ENCODE measurements around the gene HCN2. TPM values are rescaled to one million over a fixed set of nuclear protein-coding genes. Genes with fewer than 3 reads are reported as not detected.

The HCN2 gene
- total and polyA plus RNA-seq, 12 donors, result 0.74 to 9.1 (median 3.6) TPM

DNA sequence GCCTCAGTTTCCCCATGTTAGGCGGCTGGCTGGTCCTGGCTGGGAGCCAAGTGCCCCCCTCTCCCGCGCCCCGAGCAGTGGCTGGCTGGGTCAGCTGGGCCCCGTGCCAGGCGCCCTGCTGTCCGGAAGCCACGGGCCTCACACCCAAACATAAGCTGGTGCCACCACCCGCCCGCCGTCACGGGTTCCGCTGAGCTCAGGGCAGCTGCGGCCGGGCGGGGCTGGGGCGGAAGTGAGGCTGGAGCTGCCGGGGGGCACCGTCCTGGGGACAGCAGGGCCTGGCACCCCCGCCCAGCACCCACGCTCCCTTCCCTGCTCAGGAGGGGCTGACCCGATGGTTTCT lies 19.3 kb downstream of the HCN2 start:
- peak in 2 of 7 donors; percentile 52 to 53 for DNase-seq
- H3K4me1 ChIP-seq (replicated peaks in 1 of 2), result peaks cover 14 to 15% of the 10 kb centered on the region in 2 donors
- no peaks in the 10 kb centered on the region for H3K27me3 ChIP-seq
- no peaks in the 10 kb centered on the region for H3K9me3 ChIP-seq (replicated peaks in 1 of 3)
- no peak for TF ChIP-seq POLR2A (IDR thresholded peaks at IDR 0.05)
- TF ChIP-seq, protein P1, sequence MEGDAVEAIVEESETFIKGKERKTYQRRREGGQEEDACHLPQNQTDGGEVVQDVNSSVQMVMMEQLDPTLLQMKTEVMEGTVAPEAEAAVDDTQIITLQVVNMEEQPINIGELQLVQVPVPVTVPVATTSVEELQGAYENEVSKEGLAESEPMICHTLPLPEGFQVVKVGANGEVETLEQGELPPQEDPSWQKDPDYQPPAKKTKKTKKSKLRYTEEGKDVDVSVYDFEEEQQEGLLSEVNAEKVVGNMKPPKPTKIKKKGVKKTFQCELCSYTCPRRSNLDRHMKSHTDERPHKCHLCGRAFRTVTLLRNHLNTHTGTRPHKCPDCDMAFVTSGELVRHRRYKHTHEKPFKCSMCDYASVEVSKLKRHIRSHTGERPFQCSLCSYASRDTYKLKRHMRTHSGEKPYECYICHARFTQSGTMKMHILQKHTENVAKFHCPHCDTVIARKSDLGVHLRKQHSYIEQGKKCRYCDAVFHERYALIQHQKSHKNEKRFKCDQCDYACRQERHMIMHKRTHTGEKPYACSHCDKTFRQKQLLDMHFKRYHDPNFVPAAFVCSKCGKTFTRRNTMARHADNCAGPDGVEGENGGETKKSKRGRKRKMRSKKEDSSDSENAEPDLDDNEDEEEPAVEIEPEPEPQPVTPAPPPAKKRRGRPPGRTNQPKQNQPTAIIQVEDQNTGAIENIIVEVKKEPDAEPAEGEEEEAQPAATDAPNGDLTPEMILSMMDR (IDR thresholded peaks at IDR 0.05), result no peak
- intact Hi-C loops (cut with DNase I), result no loop called here
- no peak overlapping the region for H3K4me3 ChIP-seq
- peak overlapping the region in 1 of 5 donors; percentile 58 for H3K27ac ChIP-seq
- 20 to 100% (median 59%) methylated on average over 1 to 22 of the region's 22 CpGs for WGBS, 4 donors
- no peaks in the 10 kb centered on the region for H3K36me3 ChIP-seq (replicated peaks in 1 of 2)

DNA sequence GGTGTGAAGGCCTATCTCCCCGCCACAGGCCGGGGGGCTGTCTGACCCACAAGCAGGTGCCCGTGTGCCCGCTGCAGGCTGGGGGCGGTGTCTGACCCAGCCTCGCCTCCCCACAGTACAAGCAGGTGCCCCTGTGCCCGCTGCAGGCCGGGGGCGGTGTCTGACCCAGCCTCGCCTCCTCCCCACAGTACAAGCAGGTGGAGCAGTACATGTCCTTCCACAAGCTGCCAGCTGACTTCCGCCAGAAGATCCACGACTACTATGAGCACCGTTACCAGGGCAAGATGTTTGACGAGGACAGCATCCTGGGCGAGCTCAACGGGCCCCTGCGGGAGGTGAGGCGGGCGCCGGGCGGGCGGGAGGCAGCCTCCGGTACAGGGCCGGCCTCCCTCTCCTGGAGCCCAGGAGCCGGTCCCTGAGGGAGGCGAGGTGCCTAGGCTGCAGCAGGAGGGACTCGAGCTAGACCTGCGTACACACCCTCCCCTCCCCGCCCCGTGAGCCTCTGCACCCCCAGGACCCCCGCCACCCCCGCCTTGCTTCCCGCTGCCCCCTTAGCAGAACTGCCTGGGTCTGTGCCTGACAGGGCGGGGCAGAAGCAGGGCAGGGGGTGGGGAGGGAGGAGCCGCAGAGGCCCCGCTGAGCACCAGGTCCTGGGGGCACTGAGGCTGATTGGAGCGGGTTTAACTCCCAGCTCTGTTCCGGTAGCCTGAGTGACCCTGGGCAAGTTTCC lies 20.6 kb downstream of the HCN2 start:
- no peaks in the 10 kb centered on the region for H3K9me3 ChIP-seq (replicated peaks in 1 of 3)
- H3K4me3 ChIP-seq, result peak overlapping the region in 1 of 4 donors; percentile 50
- no peaks in the 10 kb centered on the region for H3K36me3 ChIP-seq (replicated peaks in 1 of 2)
- peak in 3 of 7 donors; percentile 53 to 71 (median 58) for DNase-seq
- TF ChIP-seq POLR2A (IDR thresholded peaks at IDR 0.05), result no peak
- TF ChIP-seq, protein P1 (IDR thresholded peaks at IDR 0.05), result no peak
- peak overlapping the region; percentile 16 to 92 (median 64) for H3K27ac ChIP-seq
- H3K4me1 ChIP-seq (replicated peaks in 1 of 2), result peaks cover 14 to 15% of the 10 kb centered on the region in 2 donors
- no peaks in the 10 kb centered on the region for H3K27me3 ChIP-seq
- intact Hi-C loops (cut with DNase I), result no loop called here
- WGBS, 4 donors, result 21 to 35% (median 22%) methylated on average over 15 to 38 of the region's 38 CpGs; no CpG with 5 or more reads in 1 of the 4 donors

DNA sequence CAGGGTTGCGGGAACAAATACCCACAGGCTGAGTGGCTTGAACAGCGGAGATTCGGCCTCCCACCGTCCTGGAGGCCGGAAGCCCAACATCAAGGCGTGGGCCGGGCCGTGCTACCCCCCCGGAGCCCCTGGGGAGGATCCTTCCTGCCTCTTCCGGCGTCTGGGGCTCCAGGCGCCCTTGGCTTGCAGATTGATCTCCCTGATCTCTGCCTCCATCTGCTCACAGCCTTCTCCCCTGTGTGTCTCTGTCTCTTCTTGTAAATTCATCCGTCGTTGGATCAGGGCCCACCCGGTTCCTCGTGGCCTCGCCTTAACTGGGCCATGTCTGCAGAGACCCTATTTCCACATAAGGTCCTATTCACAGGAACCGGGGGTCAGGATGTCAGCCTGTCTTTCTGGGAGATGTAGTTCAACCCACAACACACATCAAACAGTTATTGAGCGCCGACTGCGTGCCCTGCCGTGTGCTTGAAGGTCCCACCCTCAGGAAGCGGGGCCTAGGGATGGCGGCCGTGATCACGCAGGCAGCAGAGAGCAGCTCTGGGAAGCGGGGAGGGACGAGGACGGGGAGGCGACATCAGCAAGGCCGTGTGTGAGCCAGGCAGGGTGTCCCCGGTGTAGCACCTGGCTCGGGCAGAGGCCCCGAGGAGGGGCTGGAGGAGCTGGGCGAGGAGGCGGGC lies 21.3 kb downstream of the HCN2 start:
- H3K9me3 ChIP-seq (replicated peaks in 1 of 3), result no peaks in the 10 kb centered on the region
- WGBS, 4 donors, result 8 to 18% (median 16%) methylated on average over 17 to 36 of the region's 36 CpGs

DNA sequence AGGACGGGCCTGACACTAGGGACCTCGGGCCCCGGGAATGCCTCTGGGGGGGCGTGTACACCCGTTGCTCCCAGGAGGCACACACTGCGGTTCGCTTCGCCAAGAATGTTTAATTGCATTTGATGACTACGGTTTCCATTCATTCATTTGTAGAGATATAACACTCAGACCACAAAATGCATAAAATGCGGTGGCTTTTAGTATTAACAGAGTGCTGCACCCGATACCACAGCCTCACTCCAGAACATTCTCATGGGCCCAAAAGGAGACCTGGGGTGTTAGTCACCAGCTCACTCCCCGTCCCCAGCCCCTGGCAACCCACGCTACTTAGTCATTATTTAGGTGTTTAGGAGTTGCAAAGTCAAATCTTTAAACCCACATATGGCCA lies 21.8 kb downstream of the HCN2 start:
- intact Hi-C loops (cut with DNase I), result no loop called here
- no peaks in the 10 kb centered on the region for H3K36me3 ChIP-seq (replicated peaks in 1 of 2)
- H3K4me3 ChIP-seq, result no peak overlapping the region
- no peaks in the 10 kb centered on the region for H3K27me3 ChIP-seq
- WGBS, 4 donors, result 36 to 52% (median 41%) methylated on average over 10 to 13 of the region's 13 CpGs
- no peaks in the 10 kb centered on the region for H3K9me3 ChIP-seq (replicated peaks in 1 of 3)
- TF ChIP-seq, protein P1 (IDR thresholded peaks at IDR 0.05), result no peak
- TF ChIP-seq POLR2A (IDR thresholded peaks at IDR 0.05), result no peak
- H3K27ac ChIP-seq, result peak overlapping the region in 4 of 5 donors; percentile 16 to 92 (median 72)
- DNase-seq, result no peak
- peaks cover 14 to 15% of the 10 kb centered on the region in 2 donors for H3K4me1 ChIP-seq (replicated peaks in 1 of 2)

More for the DNA sequence above, 21.3 kb downstream of the HCN2 start:
- Histone ChIP-seq H3K27me3 (no peaks in the 10 kb centered on the region), H3K36me3 (replicated peaks in 1 of 2) (no peaks in the 10 kb centered on the region), H3K27ac (peak overlapping the region; percentile 16 to 92 (median 64)), H3K4me3 (peak overlapping the region in 1 of 4 donors; percentile 50), H3K4me1 (replicated peaks in 1 of 2) (peaks cover 14 to 15% of the 10 kb centered on the region in 2 donors)
- TF ChIP-seq, protein P1 (IDR thresholded peaks at IDR 0.05), result no peak
- no peak for TF ChIP-seq POLR2A (IDR thresholded peaks at IDR 0.05)
- DNase-seq, result peak; percentile 57 to 88 (median 83)
- intact Hi-C loops (cut with DNase I), result no loop called here
